Measurements from ENCODE around the gene BRAF. TPM values are rescaled to one million over a fixed set of nuclear protein-coding genes. Genes with fewer than 3 reads are reported as not detected.

The BRAF gene
- total RNA-seq, 1 donor from 2014 or later, result 19.8 TPM

- Mint-ChIP-seq H3K4me1 (ENCODE audit: low read depth) (no peaks in the 10 kb centered on the region), H3K27me3 (ENCODE audit: low read depth) (no peaks in the 10 kb centered on the region), H3K27ac (ENCODE audit: unreplicated experiment) (no peak overlapping the region), H3K9me3 (ENCODE audit: low read depth) (no peaks in the 10 kb centered on the region), H3K36me3 (ENCODE audit: low read depth) (peaks cover 25% of the 10 kb centered on the region), H3K4me3 (ENCODE audit: unreplicated experiment) (no peak overlapping the region)
- DNase-seq (ENCODE audit: low spot score), result no peak
- TF ChIP-seq CTCF (IDR thresholded peaks at IDR 0.05), result no peak
Measured at GRCh38 chr7:140684066-140684950, 240.4 kb downstream of the BRAF start.

- Mint-ChIP-seq H3K27me3 (ENCODE audit: low read depth) (no peaks in the 10 kb centered on the region), H3K9me3 (ENCODE audit: low read depth) (no peaks in the 10 kb centered on the region), H3K4me1 (ENCODE audit: low read depth) (no peaks in the 10 kb centered on the region), H3K27ac (ENCODE audit: unreplicated experiment) (no peak overlapping the region), H3K36me3 (ENCODE audit: low read depth) (peaks cover 29% of the 10 kb centered on the region), H3K4me3 (ENCODE audit: unreplicated experiment) (no peak overlapping the region)
- DNase-seq (ENCODE audit: low spot score), result no peak
- TF ChIP-seq CTCF (IDR thresholded peaks at IDR 0.05), result no peak
Measured at GRCh38 chr7:140683657-140684056, 241.1 kb downstream of the BRAF start.

- no peak for TF ChIP-seq CTCF (IDR thresholded peaks at IDR 0.05)
- no peak overlapping the region for H3K4me3 Mint-ChIP-seq (ENCODE audit: unreplicated experiment)
- H3K27me3 Mint-ChIP-seq (ENCODE audit: low read depth), result no peaks in the 10 kb centered on the region
- H3K27ac Mint-ChIP-seq (ENCODE audit: unreplicated experiment), result no peak overlapping the region
- no peak for DNase-seq (ENCODE audit: low spot score)
- no peaks in the 10 kb centered on the region for H3K4me1 Mint-ChIP-seq (ENCODE audit: low read depth)
- H3K9me3 Mint-ChIP-seq (ENCODE audit: low read depth), result no peaks in the 10 kb centered on the region
- H3K36me3 Mint-ChIP-seq (ENCODE audit: low read depth), result peaks cover 38% of the 10 kb centered on the region
Measured at GRCh38 chr7:140681766-140682165, 243.0 kb downstream of the BRAF start.

GRCh38 chr7:140680886-140681285 lies 243.8 kb downstream of the BRAF start:
- H3K4me3 Mint-ChIP-seq (ENCODE audit: unreplicated experiment), result no peak overlapping the region
- no peak overlapping the region for H3K27ac Mint-ChIP-seq (ENCODE audit: unreplicated experiment)
- H3K9me3 Mint-ChIP-seq (ENCODE audit: low read depth), result no peaks in the 10 kb centered on the region
- no peaks in the 10 kb centered on the region for H3K4me1 Mint-ChIP-seq (ENCODE audit: low read depth)
- peaks cover 38% of the 10 kb centered on the region for H3K36me3 Mint-ChIP-seq (ENCODE audit: low read depth)
- no peak for TF ChIP-seq CTCF (IDR thresholded peaks at IDR 0.05)
- H3K27me3 Mint-ChIP-seq (ENCODE audit: low read depth), result no peaks in the 10 kb centered on the region
- no peak for DNase-seq (ENCODE audit: low spot score)

GRCh38 chr7:140679186-140679585 lies 245.5 kb downstream of the BRAF start:
- Mint-ChIP-seq H3K9me3 (ENCODE audit: low read depth) (no peaks in the 10 kb centered on the region), H3K36me3 (ENCODE audit: low read depth) (peaks cover 32% of the 10 kb centered on the region), H3K4me1 (ENCODE audit: low read depth) (peaks cover 15% of the 10 kb centered on the region), H3K27me3 (ENCODE audit: low read depth) (no peaks in the 10 kb centered on the region), H3K27ac (ENCODE audit: unreplicated experiment) (no peak overlapping the region), H3K4me3 (ENCODE audit: unreplicated experiment) (no peak overlapping the region)
- no peak for TF ChIP-seq CTCF (IDR thresholded peaks at IDR 0.05)
- DNase-seq (ENCODE audit: low spot score), result peak; percentile 41
